ENCODE results near the gene IGDCC3. TPM values are rescaled to one million over a fixed set of nuclear protein-coding genes. Genes with fewer than 3 reads are reported as not detected.

The IGDCC3 gene
- total and polyA plus RNA-seq, 2 of the 8 experiments (the other 6 are each of a cell fraction or from before 2014, with no cell fraction given), result 26.8 to 45.7 TPM

DNA sequence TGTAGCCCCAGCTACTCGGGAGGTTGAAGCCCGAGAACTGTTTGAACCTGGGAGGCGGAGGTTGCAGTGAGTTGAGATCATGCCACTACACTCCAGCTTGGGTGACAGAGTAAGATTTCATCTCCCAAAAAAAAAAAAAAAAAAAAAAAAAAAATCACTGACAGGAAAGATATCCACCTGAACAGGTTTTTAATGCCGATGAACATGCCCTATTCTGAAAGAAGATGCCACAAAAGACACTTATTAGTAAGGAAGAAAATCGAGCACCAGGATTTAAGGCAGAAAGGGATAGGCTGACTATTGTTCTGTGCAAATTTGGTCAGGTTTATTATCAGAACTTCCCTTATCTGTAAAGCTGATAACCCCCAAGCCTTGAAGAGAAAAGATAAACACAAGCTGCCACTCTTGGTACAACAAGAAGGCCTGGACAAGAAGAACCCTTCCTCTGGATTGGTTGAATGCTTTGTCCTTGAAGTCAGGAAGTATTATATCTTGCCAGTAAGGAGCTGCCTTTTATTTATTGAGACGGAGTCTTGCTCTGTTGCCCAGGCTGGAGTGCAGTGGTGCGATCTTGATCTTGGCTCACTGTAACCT lies 88.4 kb downstream of the IGDCC3 start (continued):
- TF ChIP-seq KDM1A (IDR thresholded peaks at IDR 0.05; ENCODE audit: borderline replicate concordance, low read length) (no peak), BACH1 (IDR thresholded peaks at IDR 0.05; ENCODE audit: low read length) (no peak), YY1 (IDR thresholded peaks at IDR 0.05; ENCODE audit: low read depth, low read length) (no peak)
- TF ChIP-seq, protein P1, sequence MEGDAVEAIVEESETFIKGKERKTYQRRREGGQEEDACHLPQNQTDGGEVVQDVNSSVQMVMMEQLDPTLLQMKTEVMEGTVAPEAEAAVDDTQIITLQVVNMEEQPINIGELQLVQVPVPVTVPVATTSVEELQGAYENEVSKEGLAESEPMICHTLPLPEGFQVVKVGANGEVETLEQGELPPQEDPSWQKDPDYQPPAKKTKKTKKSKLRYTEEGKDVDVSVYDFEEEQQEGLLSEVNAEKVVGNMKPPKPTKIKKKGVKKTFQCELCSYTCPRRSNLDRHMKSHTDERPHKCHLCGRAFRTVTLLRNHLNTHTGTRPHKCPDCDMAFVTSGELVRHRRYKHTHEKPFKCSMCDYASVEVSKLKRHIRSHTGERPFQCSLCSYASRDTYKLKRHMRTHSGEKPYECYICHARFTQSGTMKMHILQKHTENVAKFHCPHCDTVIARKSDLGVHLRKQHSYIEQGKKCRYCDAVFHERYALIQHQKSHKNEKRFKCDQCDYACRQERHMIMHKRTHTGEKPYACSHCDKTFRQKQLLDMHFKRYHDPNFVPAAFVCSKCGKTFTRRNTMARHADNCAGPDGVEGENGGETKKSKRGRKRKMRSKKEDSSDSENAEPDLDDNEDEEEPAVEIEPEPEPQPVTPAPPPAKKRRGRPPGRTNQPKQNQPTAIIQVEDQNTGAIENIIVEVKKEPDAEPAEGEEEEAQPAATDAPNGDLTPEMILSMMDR (IDR thresholded peaks at IDR 0.05; ENCODE audit: control extremely low read depth in 1 of 3, insufficient read depth in 1 of 3, low read depth in 1 of 3, low read length in 3 of 3), result no peak

All from H1 (cell line).